SH-SY5Y (cell line): ENCODE results near the gene TRIM71.

Experiments used
- GATA2 ChIP-seq: IDR thresholded peaks from 2 replicates; pipeline ENCODE4 v1.6.1; 2011; ENCODE audit warnings: mild to moderate bottlenecking, low read depth, low read length
- GATA3 ChIP-seq: IDR thresholded peaks from 2 replicates; pipeline ENCODE4 v1.6.1; 2011; ENCODE audit warnings: low read depth, mild to moderate bottlenecking, low read length, moderate library complexity

The TRIM71 gene

DNA sequence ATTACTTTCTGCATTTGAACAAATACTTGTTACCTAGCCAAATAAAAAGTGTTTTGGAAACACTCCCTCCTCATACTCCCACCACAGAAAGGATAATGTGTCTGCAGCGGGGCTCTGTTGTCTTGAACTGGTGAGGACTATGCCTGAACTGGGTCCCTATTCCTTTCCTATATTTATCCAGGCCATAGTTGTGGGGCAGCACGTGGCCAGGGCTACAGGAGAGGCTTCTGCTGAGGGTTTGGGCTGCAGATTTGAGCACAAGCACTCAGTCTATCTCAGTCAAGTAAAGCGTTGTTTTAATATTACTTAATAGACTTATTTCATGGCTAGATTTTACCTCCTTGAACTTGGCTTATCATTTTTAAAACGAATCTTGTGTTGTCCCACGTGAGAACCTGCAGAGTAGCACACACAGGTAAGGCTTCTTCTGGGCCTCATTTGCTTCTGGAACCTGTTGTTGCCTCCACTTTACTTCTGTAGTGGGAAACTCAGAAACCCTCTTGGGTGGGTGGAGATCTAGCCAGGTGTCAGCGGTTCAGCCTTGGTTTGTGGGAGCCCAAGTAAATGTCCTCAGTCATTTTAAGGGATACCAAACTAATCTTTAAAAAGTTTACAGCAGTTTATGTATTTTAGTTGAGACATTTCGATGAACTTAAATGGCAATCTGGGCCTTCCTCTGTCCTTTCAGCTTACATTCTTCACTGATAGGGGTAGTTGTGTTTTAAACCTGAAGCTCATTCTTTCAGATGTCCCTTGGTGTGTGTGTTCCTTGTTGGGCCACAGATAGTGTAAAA is 51.1 kb downstream of the TRIM71 start:
- no peak for TF ChIP-seq GATA2
- no peak for TF ChIP-seq GATA3

DNA sequence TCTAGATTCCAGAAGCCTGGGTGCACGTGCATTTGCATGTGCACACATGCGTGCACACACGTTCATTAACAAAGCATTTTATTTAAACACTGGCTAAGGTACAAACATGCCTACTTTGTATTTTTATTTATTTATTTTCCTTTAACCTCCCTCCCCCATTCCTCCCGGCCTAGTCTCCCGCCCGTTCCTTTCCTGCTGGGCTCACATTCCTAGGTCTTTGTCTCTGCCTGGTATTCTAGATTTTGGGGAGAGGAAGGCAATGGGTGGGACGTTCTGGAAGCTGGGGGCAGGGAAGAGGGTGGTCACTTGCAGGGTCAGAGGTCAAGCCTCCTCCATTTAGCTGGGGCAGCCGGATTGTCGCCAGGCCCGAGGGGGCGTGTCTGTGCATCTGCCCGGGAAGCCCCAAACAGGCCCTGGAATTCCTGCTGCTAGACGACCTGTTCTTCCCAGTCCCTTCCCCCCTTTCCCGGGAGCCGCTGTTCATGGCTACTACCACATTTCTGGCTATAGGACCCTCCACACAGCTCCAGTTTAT is 51.8 kb downstream of the TRIM71 start:
- no peak for TF ChIP-seq GATA2
- TF ChIP-seq GATA3 = no peak

DNA sequence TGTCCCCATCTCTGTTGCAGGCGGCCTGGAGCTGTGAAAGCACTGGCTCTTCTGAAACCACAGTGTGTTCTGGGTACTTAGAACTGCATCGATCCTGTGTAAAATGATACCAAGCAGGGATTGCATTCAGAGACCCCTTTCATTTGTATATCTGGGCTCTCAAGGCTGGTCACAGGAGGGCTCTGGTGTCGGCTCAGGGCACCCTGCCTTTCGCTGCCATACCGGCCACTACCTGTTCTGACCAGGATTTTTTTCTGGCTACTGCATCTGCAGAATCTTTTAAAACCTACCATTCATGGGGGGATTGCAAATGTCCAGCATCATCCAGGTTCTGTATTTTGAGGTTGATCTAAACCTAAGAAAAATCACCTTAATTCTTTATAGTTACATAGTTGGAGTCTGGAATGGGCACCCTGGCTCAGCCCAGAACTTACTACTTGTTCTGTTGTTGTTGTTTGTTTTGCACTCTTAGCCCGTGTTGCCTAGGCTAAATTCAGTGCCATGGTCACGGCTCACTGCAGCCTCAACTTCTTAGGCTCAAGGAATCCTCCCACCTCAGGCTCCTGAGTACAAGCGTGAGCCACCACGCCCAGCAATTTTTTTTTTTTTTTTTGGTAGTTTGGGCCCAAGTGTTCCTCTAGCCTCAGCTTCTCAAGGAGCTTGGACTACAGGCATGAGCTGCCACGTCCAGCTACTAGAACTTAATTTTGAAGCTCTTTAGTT is 52.7 kb downstream of the TRIM71 start:
- TF ChIP-seq GATA2 (no peak), GATA3 (no peak)

DNA sequence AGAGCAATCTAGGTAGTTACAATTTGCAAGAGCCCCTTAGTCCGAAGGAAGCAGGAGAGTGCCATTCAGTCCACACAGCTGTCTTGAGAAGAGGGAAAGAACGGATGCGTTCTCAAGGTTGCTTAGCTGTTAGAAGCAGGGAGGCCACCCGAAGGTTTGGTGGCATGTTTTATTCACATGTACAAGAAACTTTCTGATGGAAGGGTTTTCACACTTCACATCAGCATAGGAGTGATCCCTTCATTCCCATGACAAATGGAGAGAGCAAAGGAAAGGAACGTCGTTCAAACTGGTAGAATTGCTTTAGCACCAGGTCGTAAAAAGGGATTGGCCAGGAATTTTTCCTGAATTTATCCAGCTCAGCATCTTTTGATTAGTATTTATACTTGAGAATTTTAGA is 53.5 kb downstream of the TRIM71 start:
- TF ChIP-seq GATA2 (no peak), GATA3 (no peak)

DNA sequence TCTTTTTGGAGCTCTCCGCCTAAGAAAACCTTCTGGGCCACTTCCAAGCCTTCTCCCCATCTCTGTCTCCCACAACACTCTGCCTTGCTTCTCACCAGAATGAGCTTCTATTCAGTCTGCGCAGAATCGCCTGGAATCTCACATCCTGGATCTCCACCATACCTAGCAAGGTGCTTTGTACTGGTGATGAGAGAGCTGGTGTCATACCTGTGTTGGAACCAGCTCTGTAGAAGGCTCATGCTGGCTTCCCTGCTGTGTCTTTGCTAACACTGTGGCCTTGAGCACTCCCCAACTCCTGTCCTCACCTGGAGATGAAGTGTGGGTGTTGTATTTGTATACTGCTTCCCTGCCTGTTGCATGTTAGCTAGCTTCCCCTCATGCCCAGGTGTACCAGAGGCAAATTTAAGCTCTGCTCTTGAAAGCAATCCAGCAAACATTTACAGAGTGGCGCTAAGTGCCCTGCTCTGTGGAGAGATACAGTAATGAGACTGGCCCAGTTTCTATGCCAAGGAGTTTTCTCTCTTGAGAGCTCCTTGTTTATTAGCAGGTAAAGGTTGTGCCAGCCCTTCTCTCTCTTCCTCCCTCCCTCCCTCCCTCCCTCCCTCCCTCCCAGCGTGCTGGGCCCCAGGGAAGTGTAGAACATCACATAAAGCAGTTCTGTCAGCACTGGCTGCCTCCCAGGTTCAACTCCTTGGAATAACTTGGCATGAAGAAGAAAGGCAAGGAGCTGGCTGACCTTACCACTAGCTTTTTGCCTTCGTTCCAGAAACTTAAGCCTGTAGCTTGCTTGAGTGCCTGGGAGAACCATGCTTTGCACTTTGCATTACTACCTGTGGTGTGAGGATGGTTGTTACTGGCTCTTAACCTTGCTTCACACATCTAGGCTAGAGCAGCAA is 54.9 kb downstream of the TRIM71 start:
- TF ChIP-seq GATA2 (no peak), GATA3 (no peak)

DNA sequence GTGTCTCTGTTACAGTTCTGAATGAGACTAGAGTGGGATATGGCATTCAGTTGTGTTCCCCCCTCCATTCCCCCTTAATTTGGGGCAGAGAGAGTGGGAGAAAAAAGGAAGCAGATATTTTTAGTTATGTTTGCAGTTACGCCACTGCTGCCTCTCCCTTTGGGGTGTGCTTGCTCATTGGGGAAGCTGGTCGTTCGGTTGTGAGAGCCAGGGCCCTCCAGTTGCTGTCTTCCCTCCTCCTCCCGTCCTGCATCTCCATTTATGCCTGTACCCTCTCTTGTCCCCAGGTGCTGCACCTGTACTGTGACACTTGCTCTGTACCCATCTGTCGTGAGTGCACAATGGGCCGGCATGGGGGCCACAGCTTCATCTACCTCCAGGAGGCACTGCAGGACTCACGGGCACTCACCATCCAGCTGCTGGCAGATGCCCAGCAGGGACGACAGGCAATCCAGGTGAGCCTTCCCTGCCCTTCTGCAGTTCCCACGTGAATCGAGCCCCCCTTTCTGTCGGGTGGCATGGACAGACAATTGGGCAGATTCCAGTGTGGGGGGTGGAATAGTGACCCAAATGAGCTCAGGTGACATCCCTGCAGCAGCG is 55.8 kb downstream of the TRIM71 start:
- no peak for TF ChIP-seq GATA2

DNA sequence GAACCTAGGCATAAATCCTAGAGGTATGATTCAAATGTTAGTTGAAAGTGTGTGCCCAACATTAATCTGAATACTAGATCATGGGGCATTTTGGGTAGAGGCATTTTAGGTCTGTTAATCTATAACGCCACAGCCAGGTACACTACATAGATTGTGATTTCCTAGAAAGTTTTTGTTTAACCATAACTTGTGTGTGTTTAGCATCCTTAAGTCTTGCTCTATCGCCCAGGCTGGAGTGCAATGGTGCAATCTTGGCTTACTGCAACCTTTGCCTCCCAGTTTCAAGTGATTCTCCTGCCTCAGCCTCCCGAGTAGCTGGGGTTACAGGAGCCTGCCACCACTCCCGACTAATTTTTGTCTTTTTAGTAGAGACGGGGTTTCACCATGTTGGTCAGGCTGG is 59.1 kb downstream of the TRIM71 start:
- TF ChIP-seq GATA3 (no peak), GATA2 (no peak)

DNA sequence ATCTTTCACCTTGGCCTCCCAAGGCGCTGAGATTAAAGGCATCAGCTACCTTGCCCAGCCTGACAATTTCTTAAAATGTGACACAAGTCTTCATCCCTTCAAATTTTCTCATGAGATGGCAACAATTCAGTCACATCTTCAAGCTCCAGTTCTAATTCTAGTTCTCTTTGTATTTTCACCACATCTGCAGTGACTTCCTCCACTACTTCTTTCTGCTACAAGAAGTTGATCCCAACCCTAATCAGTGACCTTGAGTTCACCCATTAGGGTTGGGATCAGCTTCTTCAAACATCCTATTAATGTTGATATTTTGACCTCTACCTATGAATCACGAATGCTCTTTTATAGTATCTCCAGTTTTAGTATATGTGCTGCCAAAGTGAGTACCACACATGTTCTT is 59.8 kb downstream of the TRIM71 start:
- no peak for TF ChIP-seq GATA2
- no peak for TF ChIP-seq GATA3

DNA sequence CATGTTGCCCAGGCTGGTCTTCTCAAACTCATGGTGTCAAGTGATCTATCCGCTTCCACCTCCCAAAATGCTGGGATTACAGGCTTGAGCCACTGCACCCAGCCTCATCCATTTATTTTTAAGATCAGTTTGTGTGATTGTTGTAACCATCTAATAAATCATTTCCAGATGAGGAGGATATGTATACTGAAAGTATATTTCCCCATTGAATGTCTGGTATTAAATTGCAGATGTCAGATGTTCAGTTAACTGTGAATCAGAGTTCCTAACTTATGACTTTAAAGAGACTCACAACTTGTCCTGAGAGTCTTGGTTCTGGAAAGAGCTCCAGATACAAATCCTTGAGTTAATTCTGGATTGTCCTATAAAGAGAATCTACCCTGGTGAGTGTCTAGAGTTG is 62.4 kb downstream of the TRIM71 start:
- TF ChIP-seq GATA2 = no peak

DNA sequence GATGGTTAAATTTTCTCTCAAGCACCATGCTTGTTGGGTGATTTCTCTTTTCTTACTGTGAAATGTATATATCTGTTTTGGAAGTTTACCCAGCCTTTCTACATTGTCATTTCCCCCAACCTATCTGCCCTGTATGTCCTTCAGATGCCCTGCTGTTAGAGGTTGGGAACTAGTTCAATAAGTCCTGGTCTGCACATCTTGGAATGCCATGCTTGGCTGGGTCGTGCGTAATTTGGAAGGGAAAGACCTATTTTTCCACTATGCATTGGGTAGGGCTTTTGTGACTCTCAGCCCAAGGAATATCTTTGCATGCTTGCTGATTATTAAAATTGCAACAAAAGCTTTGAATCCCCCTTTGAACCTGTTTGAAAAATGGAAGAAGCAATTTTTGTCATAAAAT is 63.8 kb downstream of the TRIM71 start:
- TF ChIP-seq GATA3 (no peak), GATA2 (no peak)

DNA sequence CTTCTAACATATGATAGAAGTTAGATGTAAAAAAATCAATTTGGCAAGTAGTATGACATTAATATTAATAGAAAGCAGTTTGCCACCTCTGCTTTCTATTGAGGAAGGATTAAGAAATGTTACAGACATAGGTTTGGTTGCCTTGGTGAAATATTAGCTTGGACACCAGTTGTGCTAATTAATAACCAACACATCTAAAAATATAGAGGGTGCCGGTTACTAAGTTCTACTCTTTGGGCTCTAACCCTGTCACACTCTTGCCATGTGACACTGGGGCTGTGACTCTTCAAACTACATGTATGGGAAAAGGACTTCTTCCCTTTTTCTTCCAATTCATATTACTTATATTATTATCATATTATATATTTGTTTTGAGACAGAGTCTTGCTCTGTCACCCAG is 64.4 kb downstream of the TRIM71 start:
- no peak for TF ChIP-seq GATA3

DNA sequence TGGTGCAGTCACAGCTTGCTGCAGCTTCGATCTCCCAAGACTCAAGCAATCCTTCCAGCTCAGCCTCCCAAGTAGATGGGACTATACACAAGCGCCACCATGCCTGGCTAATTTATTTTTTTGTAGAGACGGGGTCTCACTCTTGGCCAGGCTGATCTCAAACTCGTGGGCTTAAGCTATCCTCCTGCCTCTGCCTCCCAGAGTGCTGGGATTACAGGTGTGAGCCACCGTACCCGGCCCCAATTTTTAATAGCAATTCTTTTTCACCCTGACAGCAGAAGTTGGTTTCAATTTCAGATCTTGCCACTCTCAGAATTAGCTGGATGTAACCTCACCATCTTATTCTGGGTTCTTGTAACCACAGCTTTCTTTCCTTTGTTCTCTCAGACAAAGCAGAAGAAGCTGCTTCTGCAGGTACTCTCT is 64.8 kb downstream of the TRIM71 start:
- no peak for TF ChIP-seq GATA3
- TF ChIP-seq GATA2 = no peak

DNA sequence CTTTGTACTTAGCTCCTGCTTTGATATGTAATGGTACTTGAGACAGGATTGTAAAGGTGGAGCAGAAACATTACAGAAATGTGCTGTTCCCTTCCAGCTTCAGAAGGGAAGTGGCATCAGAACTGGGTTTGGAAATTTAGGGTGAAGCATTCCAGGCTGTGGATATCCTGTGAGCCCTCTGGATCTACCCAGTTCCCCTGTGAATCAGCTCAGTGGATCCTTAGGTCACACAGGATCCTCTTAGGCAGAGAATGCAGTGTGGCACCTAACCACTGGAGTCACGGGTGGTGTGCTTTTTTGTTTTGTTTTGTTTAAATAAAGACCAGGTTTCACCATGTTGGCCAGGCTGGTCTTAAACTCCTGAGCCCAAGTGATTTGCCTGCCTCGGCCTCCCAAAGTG is 66.0 kb downstream of the TRIM71 start:
- TF ChIP-seq GATA3 = no peak
- no peak for TF ChIP-seq GATA2

DNA sequence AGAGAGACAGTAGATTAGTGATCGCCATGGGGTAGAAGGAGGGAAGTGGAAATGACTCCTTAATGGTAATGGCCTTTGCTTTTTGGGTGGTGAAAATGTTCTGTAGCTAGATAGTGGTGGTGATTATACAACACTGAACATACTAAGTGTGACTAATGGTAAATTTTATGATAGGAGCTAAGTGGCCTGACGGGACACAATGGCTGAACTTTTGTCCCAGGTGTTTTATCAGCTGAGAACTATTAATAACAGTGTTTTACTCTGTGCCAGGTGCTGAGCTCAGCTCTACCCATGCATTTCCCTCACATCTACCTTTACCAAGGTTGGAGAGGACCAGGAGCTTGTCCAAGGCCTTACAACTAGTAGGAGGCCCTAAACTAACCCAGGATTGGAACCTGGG is 66.8 kb downstream of the TRIM71 start:
- TF ChIP-seq GATA2 = no peak
- TF ChIP-seq GATA3 = no peak
